GM18498 (cell line): ENCODE measurements around the gene SPATC1L.

ENCODE experiments used
- ATAC-seq: cut with Tn5 transposase; IDR thresholded peaks from one replicate; pipeline ENCODE4 v1.9.1; 2021; ENCODE audit warnings: mild to moderate bottlenecking, moderate library complexity; ENCODE audit not compliant: unreplicated experiment

Gene SPATC1L

DNA sequence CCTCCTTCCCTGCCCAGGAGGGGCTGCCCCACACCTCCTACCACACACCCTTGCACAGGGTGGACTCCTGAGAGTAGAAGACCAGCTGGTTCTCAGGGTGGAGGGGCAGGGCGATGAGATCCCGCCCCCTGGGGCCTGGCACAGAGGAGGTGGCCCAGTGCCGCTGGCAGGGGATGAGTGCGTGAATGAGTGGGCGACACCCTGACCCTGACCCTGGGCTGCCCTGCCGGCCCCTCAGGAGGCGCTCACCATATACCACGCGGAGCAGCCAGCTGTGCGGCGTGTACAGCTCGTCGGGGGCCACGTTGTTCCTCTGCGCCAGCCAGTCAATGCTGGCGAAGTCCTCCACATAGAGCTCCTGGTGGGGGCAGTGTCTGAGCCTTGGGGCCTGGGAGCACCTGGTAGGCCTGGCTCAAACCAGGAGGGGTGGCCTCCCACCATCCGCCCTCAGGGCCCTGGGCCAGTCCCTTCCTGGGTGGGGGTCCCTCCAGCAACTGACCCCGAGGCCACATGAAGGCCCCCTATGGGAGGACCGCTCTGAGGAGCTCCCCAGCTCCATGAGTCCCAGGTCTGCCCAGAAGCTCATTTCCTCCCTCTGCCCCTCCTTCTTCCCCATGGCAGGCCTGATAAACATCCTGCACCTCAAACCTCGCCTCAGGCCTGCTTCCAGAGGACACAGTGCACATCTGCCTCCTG lies 31.3 kb upstream of the SPATC1L start:
- ATAC-seq = no peak

DNA sequence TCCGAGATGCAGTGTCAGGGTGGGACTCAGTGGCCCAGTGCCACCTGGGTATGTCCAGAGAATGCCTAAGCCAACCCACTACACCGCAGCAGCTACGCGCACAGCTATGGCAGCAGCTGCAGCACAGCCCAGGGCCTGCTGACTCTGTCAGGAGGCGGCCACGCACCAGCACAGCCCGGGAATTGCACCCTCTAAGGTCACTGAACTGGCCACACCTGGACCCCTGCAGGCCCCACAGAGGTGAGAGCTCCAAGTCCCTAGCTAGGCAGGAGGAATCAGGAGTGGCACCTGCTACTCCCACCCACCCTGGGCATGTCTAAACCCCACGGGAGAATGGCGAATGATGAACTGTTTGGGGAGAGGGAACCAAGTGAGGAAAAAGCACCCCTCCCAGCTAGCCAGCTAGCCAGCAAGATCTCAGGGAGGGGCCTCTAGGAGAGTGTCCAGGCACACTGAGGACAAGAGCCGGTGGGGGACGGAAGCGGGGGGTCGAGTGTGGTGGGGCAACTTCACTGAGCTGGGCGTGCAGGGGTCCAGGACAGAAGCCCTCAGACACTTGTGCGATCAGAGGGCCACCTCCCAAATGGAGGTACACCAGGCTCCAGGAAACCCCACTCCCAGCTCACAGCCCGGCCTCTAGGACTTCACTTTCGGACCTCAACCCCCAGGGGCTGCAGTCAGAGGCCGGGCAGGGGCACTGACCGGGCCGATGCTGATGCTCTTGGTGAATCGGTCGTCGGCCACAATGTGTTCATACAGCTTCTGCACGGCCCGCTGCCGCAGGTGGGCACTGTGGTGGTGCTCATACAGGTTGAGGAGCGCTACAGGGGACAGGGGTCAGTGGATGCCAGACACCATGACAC lies 30.4 kb upstream of the SPATC1L start:
- ATAC-seq = no peak

DNA sequence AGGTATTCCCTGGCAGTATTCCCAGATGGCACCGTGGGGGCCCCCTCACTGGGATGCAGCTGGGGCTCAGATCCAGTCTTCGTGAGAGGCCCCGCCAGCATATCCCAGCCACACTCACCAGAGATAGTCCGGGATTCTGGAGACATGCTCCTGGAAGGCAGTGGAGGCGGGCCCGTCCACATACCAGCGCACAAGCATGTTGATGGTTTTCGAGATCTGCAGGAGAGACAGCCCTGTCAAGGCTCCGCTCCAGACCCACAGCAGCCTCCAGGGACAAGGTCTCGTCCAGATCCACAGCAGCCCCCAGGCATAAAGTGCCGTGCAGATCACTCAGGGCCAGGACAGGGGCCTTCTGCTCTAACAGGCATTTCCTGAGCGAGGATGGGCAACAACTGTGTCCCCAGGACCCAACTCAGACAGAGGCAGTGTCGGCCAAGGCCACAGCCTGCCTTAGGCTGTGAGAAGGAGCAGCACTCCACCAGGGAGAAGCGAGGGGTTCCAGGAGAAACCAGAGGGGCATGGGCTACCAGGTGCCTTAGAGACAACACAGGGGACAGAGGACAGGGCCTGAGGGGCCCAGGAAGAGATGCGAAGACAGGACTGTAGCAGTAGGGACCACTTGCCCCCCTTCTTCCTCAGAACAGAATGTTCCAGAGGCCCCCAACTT lies 29.5 kb upstream of the SPATC1L start:
- no peak for ATAC-seq

DNA sequence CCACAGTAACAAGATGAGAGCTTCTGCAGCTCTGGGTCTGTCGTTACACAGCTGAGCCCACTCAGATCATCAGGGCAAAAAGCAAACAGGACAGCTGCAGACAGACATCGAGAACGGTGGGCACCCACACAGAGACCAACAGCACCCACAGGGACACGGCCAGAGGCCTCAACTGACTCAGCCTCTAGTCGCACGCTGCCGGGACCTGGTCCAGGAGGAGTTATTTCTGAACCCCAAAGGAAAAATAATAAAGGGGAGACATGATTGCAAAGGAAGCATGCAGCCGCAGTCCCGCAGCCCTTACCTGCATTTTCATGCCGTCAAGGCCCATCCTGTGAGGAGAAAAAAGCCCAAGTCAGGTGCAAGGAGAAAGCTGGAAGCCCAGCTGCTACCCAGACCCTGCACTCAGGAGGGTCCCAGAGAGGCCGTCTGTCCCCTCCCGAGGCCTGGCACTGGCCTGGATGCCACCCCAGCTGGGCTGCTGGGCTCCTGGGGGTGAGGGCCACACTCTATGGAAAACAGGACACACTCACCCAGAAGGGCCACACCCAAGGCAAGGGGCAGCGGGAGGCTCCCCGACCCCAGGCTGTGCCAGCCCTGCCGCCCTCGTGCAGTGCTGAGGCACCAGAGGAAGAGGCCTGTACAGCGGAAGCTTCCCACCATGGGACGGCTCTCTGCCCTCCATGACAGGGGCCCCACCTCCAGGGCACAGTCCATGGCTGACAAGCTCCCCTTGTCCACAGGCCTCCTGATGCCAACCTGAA lies 28.6 kb upstream of the SPATC1L start:
- ATAC-seq = no peak

DNA sequence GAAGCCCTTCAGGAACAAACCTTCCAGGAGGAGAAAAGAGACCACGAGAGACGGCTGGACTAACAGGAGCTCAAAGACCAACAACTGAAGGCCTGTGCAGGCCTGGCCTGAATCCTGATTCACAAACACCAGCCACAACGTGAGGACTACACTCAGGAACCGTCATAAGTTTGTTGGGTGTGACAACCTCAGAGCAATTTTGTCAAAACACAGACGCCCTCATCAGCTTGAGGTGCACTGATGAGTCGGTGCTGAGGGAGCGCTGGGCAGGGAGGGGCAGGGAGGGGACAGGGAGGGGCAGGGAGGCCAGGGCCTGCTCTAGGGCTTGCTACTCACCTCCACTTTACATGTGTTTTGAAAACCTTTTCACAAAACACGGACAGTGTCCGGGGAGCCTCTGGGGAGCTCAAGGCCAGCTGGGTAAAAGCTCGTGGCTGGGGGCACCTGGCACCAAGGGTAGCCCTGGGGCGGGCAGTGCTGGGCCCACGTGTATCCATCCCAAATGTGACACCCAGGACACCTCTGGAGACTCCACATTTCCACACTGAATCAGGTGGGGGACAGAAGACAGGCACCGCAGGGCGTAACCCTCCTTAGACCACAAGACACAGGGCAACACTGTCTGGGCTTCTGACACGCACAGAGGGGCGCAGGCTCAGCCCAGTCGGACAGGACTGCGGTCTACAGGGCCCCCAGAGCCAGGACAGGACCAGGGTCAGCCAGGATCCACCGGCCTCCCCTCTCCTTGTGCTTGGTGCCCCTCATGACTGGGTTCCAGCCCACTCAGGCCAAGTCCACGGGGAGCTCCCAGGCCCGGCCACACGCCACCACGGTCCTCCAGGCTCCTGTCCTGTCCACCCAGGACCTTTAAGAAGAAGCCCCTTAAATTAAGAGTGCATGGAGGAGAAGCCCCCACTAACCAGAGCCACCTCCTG lies 27.8 kb upstream of the SPATC1L start:
- ATAC-seq = no peak

DNA sequence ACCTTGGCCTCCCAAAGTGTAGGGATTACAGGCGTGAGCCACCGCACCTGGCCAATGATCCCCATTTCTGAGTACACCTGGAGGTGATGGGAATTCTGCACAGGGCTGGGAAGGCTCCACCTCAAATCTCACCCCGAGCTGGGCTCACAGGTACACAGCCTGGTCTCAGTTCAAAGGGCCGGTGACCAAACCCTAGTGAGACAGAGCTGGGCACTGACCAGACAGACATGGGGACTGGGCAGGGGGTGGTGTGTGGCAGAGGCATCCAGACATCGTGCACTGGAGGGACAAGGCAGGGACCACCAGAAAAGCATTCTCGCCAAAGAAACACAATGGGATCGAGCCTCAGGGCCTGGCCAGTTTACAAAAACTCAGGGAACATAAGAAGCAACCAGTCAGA lies 27.1 kb upstream of the SPATC1L start:
- no peak for ATAC-seq

DNA sequence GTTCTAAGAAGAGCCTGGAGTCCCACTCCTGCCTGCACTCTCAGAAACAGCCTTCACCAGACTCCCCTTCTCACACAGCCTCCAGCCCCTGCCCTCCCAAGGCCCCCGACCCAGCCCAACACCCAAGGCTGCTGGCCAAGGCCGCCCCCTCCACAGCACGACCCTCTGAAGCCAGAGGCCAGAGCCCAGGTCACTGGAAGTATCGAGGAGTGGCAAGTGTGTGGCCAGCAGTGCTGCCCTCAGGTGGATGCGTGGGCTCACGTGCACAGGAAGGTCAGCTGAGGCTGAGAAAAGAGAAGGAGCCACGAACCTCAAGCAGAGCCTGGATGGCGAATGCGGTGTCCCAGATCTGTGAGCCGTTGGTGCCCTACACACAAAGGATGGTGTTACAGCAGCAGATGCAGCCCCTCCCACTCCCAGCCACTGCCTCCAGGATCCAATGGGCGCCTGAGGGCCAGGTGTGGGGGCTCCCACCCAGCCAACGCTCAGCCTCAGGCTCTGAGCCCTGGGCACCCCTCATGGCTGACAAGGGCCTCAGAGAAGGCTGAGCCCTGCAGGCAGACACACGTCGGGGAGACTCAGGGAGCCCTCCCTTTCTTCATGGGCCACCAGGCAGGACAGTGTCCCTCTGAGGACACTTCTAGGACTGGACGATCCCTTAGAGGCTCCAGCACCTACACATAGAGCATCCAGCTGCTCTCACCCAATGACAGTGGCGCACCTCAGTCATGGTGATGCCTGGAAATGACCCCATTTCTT lies 26.3 kb upstream of the SPATC1L start:
- ATAC-seq = no peak

DNA sequence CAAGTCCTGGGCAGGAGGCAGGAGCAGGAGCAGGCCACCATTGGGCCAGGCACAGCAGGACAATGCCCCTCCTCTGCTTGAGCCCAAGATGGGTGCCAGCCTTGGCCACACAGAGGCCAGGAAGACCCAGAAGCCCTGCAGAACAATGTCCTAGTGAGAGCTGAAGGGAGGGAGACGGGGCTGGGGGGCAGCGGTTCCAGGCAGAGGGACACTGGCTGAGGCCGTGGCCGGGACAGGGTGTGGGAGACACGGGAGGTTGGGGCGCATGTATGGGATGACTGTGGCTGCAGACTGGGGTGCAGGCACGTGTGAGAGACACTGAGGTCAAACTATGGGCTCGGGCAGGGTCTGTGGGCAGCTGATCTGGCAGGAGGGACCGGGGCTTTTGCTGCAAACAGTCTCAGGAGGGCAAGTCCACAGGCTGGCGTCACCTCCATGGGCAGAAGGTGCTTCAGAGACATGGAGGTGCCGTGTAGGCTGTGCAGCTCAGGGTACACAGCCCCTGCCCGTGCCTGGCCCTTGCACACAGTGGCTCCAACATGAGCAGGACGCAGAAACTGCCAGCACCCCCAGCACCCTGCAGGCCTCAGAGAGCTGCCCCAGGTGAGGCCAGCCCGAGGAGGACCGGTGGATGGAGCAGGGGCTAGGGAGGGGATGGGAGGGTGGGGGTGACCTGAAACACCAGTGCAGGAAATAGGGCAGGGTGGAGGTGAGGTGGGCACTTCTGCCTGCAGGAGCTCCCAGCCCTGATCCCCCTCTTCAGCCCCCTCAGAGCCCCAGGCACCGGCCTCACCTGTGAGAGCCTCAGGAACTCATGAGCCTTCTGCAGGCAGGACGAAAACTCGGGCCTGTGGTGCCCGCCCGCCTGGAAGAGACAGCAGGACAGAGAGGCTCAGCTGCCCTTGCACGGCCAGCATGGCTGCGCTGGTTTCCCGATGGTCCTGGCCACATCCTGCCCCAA lies 24.8 kb upstream of the SPATC1L start:
- ATAC-seq = no peak

DNA sequence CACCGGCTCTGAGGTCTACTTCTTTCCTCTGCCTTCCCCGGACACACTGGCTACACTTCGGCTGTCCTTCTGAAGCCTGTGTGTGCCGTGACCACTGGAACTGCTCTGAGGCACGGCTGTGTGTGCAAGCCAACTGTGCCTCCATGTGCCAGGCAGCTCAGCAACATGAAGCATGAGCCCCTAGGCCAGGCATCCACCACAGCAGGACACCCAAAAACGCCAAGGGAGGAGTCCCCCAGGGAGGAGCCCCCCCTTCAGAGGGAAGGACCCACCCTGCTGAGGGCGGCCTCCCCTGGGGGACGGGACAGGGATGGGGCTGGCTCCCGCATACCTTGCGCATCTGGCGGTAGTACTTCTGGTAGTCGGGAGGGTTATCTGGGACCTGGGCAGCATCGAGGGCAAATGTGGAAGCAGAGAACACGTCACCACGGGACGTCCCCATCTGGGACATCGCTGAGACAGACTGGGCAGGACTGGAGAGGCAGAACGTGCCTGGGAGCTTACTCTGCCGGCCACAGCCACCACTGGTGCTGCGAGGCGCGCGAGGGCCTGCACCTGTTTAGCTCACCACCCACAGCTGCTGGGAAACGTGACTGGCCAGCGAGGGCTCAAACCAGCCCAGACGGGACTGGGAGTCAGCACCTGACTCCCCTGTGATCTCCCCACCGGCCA lies 23.8 kb upstream of the SPATC1L start:
- ATAC-seq = no peak

DNA sequence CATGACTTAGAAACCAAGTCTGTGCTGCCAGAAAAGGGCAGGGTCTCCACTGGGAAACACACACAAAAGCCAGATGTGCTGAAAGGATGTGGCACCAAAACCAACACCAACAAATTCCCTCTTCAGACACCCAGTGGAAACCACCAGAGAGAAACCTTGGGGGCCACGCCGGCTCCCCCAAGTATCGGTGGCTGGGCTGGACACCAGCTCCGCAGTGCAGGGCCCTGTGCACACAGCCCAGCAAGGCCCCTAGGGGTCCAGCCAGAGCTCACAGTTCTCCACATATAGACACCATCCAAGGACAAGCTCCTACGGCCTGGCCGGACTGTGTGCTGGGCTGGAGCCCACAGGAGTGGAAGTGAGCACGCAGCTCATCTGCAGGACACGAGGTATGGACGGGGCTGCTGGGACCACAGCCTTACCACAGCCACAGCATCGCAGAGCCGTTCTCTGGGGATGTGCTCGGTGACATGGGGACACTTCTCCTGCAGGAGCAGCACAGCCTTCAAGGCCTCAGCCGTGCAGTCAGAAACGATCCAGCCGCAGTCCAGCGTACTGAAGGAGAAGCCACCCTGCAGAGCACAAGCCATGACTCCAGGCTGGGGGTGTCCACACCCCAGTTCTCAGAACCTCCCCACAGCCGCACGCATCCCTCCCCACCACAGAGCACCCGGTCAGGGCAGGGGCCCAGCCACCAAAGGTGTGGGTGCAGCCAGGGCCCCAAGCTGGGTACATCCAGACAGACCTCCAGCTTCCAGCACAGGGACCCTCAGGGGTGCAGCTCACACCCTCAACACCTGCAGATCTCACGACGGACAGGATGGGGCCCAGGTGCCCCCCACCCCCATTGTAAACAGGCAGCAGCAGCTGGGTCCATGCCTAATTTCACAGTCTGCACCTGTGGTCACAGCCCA lies 23.0 kb upstream of the SPATC1L start:
- no peak for ATAC-seq

DNA sequence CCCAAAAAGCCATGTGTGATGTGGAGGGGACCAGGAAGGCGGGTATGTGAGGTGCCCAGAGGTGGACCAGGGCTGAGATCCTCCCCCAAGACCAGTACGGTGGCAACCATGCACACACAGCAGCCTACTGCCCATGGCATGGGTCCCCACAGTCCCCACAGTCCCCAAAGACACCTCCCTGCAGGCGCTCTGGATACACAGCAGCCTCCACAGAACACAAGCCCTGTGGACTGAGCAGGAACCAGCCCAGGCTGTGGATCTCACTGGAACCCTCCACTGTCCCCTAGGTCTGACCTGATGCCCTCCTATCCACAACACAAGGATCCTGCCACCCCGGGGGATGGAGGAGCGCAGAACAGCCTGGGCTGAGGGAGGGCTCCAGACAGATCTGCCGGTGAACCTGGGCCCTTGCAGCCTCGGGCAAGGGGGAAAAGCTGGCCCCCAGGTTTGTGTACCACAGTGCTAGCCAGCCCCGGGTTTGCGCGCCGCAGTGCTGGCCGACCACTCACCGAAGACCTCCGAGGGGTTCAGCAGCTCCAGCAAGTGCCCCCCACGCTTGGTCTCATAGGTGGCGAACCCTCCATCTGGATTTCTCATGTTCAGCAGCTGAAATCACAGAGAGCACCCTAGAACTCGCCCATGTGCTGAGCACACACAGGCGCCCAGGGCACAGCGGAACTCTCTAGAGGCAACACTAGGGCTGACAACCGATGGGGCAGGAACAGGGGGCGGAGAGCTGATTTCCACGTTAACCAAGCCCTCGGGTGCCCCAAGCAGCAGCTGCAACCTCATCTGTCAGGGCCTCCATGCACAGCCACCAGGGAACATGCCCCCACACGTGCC lies 22.1 kb upstream of the SPATC1L start:
- no peak for ATAC-seq

DNA sequence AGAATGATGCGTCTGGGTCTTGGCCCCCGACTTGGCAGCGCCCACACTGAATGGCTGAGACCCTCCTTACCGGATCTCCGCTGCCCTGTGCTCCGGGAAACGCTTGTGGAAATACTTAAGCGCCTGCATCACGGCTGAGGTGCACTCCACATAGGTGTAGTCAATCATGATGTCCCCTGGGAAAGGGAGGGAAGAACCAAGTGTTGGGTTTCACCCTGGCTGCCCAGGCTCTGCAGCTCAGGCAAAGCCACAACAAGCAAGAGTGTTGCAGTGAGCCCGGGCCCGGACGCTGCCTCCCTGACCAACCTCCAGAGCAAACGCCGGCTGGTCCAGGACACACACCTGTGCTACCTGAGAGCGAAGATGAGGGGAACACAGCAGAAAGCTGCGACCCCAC lies 21.5 kb upstream of the SPATC1L start:
- no peak for ATAC-seq

DNA sequence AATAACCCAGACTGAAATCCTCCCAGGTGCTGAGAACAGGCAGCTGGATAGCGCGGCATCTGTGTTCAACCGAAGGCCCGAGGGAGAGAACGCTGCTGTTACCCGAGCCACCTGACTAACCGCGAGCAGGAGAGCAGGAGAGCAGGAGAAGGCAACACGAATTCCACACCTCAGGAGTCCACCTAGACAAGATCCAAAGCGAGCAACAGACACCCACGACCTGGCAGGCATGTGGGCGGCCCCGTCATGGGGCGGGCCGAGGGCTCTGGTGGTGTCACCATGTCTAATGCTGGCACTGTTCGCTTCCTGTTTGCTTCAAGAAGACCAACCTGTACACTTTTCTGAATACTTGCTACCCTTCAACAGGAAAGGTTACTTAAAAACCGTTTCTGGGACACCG lies 20.9 kb upstream of the SPATC1L start:
- no peak for ATAC-seq

DNA sequence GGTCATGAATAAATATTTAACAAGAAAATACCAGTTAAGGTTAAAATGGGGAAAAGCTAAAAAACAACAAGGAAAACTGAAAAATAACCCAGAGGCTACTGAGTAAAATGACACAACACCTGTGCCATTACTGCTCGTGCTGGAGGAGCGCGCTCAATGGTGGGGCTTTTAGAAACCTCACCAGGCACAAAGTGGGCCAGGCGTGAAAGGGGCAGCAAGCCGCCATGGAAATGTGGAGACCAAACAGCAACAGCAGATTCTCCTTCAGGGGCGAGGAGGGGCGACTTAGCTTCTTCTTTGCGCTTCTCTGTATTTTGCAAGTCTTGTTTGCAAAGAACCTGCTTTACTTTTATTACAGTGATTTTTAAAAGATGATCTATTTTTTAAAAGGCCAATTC lies 18.9 kb upstream of the SPATC1L start:
- ATAC-seq = no peak

DNA sequence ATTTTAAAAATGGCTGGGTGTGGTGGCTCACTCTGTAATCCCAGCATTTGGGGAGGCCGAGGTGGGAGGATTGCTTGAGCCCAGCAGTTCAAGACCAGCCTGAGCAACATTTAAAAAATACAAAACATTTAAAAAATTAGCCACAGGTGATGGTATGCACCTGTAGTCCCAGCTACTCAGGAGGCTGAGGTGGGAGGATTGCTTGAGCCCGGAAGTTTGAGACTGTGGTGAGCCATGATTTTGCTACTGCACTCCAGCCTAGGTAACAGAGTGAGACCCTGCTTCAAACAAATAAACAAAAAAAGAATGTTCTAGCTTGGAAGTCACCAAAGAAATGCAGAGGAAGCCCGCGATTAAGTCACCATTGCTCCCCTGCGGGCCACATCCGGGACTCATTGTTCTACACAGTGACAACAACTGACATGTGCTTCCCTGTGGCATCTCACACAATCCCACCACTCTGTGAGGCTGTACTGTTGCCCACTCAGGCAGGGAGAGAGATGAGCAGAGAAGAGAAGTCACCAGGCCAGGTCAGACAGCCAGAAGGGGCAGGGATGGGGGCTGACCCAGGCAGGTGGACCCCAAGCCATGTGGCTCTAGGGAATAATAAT lies 18.4 kb upstream of the SPATC1L start:
- no peak for ATAC-seq
